Upper lobe of right lung (tissue), 1 donor: ENCODE results near the gene VWA8. TPM values are rescaled to one million over a fixed set of nuclear protein-coding genes. Genes with fewer than 3 reads are reported as not detected.

Experiments
- ATAC-seq: fragments of 200-7000 bp; cut with Tn5 transposase; one replicate; pipeline ENCODE4 v1.9.1; 2020; ENCODE audit warnings: mild to moderate bottlenecking, moderate library complexity
- DNase-seq: peaks from one replicate; pipeline ENCODE4 v3.0.0-alpha.2; 2020
- H3K27ac ChIP-seq: fragments of 200-600 bp; one replicate; pipeline ENCODE4 v1.8.0; 2022
- H3K27me3 ChIP-seq: fragments of 200-600 bp; one replicate; pipeline ENCODE4 v1.8.0; 2022; ENCODE audit warnings: mild to moderate bottlenecking
- H3K36me3 ChIP-seq: fragments of 200-600 bp; one replicate; pipeline ENCODE4 v1.8.0; 2022
- H3K4me1 ChIP-seq: fragments of 200-600 bp; one replicate; pipeline ENCODE4 v1.8.0; 2022
- H3K4me3 ChIP-seq: fragments of 200-600 bp; one replicate; pipeline ENCODE4 v1.8.0; 2022; ENCODE audit warnings: mild to moderate bottlenecking
- H3K9me3 ChIP-seq: fragments of 200-600 bp; one replicate; pipeline ENCODE4 v1.8.0; 2022
- CTCF ChIP-seq: fragments of 200-600 bp; IDR thresholded peaks from one replicate; pipeline ENCODE4 v1.8.0; 2022; ENCODE audit warnings: antibody characterized with exemption
- intact Hi-C: fragments of 100-400 bp; cut with DNase I; formaldehyde crosslinking; loops from one replicate; pipeline ENCODE4 v1.11.0; 2022
- total RNA-seq: library from RNA; stranded (reverse); fragmentation: NEBNext Ultra II Directional; extraction: Animal tissue kit (Norgen Biotek cat#: 25700); gene quantifications from one replicate; pipeline ENCODE4 v1.2.1, GENCODE V29; 2021
- donor health status: DM: no; HTN: yes; CAD: no; lungs with severe emphysema.

VWA8 gene
- total RNA-seq, 1 donor from 2014 or later = 20.6 TPM

GRCh38 chr13:41788552-41788951 is 172.4 kb downstream of the VWA8 start:
- Histone ChIP-seq H3K4me1 (no peaks in the 10 kb centered on the region), H3K27me3 (no peaks in the 10 kb centered on the region), H3K4me3 (no peak overlapping the region), H3K36me3 (no peaks in the 10 kb centered on the region), H3K9me3 (no peaks in the 10 kb centered on the region), H3K27ac (no peak overlapping the region)
- intact Hi-C loops = no loop called here
- DNase-seq = no peak
- TF ChIP-seq CTCF = no peak
- peak; percentile 39 for ATAC-seq

- ATAC-seq = no peak
- Histone ChIP-seq H3K4me1 (peaks cover 6% of the 10 kb centered on the region), H3K27me3 (no peaks in the 10 kb centered on the region), H3K4me3 (no peak overlapping the region), H3K36me3 (no peaks in the 10 kb centered on the region), H3K9me3 (no peaks in the 10 kb centered on the region), H3K27ac (no peak overlapping the region)
- no peak for DNase-seq
- no peak for TF ChIP-seq CTCF
- intact Hi-C loops = no loop called here
Observed at GRCh38 chr13:41785402-41786172, 175.3 kb downstream of the VWA8 start.

- H3K27me3 ChIP-seq = no peaks in the 10 kb centered on the region
- TF ChIP-seq CTCF = no peak
- DNase-seq (no peak), ATAC-seq (no peak)
- intact Hi-C loops = no loop called here
- no peaks in the 10 kb centered on the region for H3K9me3 ChIP-seq
- H3K4me1 ChIP-seq = peaks cover 6% of the 10 kb centered on the region
- no peak overlapping the region for H3K4me3 ChIP-seq
- peaks cover 5% of the 10 kb centered on the region for H3K36me3 ChIP-seq
- H3K27ac ChIP-seq = no peak overlapping the region
Observed at GRCh38 chr13:41782086-41782485, 178.8 kb downstream of the VWA8 start.

- no peak for TF ChIP-seq CTCF
- Histone ChIP-seq H3K27ac (no peak overlapping the region), H3K36me3 (peaks cover 5% of the 10 kb centered on the region), H3K4me3 (no peak overlapping the region), H3K4me1 (peaks cover 6% of the 10 kb centered on the region), H3K27me3 (no peaks in the 10 kb centered on the region), H3K9me3 (no peaks in the 10 kb centered on the region)
- ATAC-seq = peak; percentile 50
- DNase-seq = no peak
- intact Hi-C loops = no loop called here
Observed at GRCh38 chr13:41780715-41781706, 179.9 kb downstream of the VWA8 start.

GRCh38 chr13:41775251-41775650 is 185.7 kb downstream of the VWA8 start:
- intact Hi-C loops = no loop called here
- ATAC-seq = no peak
- no peak overlapping the region for H3K4me3 ChIP-seq
- no peak for DNase-seq
- TF ChIP-seq CTCF = no peak
- peaks cover 5% of the 10 kb centered on the region for H3K36me3 ChIP-seq
- no peaks in the 10 kb centered on the region for H3K4me1 ChIP-seq
- H3K9me3 ChIP-seq = no peaks in the 10 kb centered on the region
- no peaks in the 10 kb centered on the region for H3K27me3 ChIP-seq
- H3K27ac ChIP-seq = no peak overlapping the region
